GM21825 (cell line): ENCODE measurements around the gene CMTR1.

Experiments
- ATAC-seq: cut with Tn5 transposase; IDR thresholded peaks from one replicate; pipeline ENCODE4 v1.9.1; 2021; ENCODE audit warnings: mild to moderate bottlenecking, moderate library complexity; ENCODE audit not compliant: unreplicated experiment

The CMTR1 gene

DNA sequence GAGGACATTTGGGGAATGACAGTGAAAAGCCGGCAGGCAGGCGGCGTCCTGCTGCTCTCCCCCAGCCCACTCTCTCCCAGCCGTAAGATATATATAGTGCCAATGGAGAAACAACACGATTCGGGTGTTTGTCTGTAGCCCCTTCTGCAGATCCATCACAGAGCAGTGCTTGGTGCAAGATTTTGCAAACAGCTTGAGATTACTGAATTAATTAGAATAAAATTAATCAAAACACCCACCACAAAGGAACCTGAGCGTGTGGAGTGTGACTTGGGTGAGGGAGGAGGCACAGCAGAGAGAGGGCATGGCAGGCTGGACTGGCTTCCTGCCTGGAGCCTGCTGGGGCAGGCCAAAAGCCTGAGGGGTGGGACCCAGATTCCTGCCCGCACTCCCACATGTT, 95.5 kb downstream of the CMTR1 start:
- no peak for ATAC-seq

DNA sequence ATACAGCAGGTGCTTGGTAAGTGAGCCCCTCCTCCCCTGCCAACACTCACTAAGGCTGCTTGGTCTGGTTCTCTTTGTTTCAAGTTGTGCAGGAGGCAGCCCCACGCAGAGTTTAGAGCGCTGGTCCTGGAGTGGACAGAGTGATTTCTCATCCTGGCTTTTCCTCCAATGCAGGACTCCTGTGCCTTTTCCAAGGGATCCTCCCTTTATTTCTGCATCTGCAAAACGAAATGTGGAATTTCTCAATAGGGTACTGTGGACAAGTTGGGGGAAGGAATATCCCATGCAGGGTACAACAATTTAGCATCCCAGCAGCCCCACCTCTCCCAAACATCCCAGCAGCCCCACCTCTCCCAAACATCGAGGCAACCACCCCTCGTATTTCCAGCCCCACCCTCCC, 97.3 kb downstream of the CMTR1 start:
- no peak for ATAC-seq

DNA sequence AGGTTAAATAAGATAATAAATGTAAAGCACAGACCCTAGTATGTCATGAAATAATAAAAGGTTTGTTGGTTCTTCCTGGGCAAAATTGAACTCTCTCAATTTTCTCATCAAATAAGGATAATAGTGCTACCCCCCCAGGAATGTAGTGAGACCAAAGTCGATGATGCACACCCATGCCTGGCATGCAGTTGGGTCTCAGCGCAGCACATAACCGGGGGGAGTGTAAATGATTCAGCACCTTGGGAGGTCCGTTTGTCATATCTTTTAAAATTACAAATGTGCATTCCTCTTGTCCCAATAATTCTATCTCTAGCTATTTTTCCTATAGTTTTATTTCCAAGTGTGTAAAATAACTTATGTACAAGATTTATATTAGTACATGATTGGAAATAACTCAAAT, 98.0 kb downstream of the CMTR1 start:
- no peak for ATAC-seq
